ENCODE measurements around the gene ASTE1.

ASTE1 gene

GRCh38 chr3:131036200-131036816, 9.7 kb upstream of the ASTE1 start:
- no peak for TF ChIP-seq REST (IDR thresholded peaks at IDR 0.05; ENCODE audit: insufficient replicate concordance, low read depth)
- TF ChIP-seq GABPA (IDR thresholded peaks at IDR 0.05; ENCODE audit: low read depth), result no peak
- TF ChIP-seq POLR2AphosphoS5 (IDR thresholded peaks at IDR 0.05; ENCODE audit: low read depth), result no peak
- no peak for TF ChIP-seq SPI1 (IDR thresholded peaks at IDR 0.05; ENCODE audit: borderline replicate concordance, low read depth)
- TF ChIP-seq CTCF (IDR thresholded peaks at IDR 0.05; ENCODE audit: insufficient read depth, low read length), result no peak
- Histone ChIP-seq H3K27me3 (ENCODE audit: insufficient read depth, poor library complexity, severe bottlenecking) (peaks cover 2% of the 10 kb centered on the region), H3K4me3 (replicated peaks; ENCODE audit: insufficient read depth, low read length) (no peak overlapping the region), H3K27ac (replicated peaks) (no peak overlapping the region)
- no peak for DNase-seq (ENCODE audit: low read depth in 1 of 2, low spot score in 1 of 2)

- no peak overlapping the region for H3K27ac ChIP-seq (replicated peaks)
- no peaks in the 10 kb centered on the region for H3K27me3 ChIP-seq (ENCODE audit: insufficient read depth, poor library complexity, severe bottlenecking)
- DNase-seq (ENCODE audit: low read depth in 1 of 2, low spot score in 1 of 2), result peak; percentile 17 to 38
- TF ChIP-seq REST (IDR thresholded peaks at IDR 0.05; ENCODE audit: insufficient replicate concordance, low read depth), result no peak
- TF ChIP-seq SPI1 (IDR thresholded peaks at IDR 0.05; ENCODE audit: borderline replicate concordance, low read depth), result no peak
- TF ChIP-seq CTCF (IDR thresholded peaks at IDR 0.05; ENCODE audit: insufficient read depth, low read length), result peak; percentile 29
- no peak overlapping the region for H3K4me3 ChIP-seq (replicated peaks; ENCODE audit: insufficient read depth, low read length)
Observed at GRCh38 chr3:131033480-131034080, 7.0 kb upstream of the ASTE1 start.

- H3K27me3 ChIP-seq (ENCODE audit: insufficient read depth, poor library complexity, severe bottlenecking), result no peaks in the 10 kb centered on the region
- H3K4me3 ChIP-seq (replicated peaks; ENCODE audit: insufficient read depth, low read length), result no peak overlapping the region
- TF ChIP-seq REST (IDR thresholded peaks at IDR 0.05; ENCODE audit: insufficient replicate concordance, low read depth) (no peak), GABPA (IDR thresholded peaks at IDR 0.05; ENCODE audit: low read depth) (no peak), CTCF (IDR thresholded peaks at IDR 0.05; ENCODE audit: insufficient read depth, low read length) (no peak), POLR2AphosphoS5 (IDR thresholded peaks at IDR 0.05; ENCODE audit: low read depth) (no peak), SPI1 (IDR thresholded peaks at IDR 0.05; ENCODE audit: borderline replicate concordance, low read depth) (no peak)
- no peak for DNase-seq (ENCODE audit: low read depth in 1 of 2, low spot score in 1 of 2)
- H3K27ac ChIP-seq (replicated peaks), result no peak overlapping the region
Observed at GRCh38 chr3:131031660-131032059, 5.0 kb upstream of the ASTE1 start.

All from HL-60 (cell line).